Prostate gland (tissue), 2 donors: ENCODE measurements around the gene ARHGAP40.

Experiments
- POLR2A ChIP-seq: fragments of 450-650 bp; IDR thresholded peaks from one replicate; pipeline ENCODE4 v1.6.1; 2016; ENCODE audit warnings: antibody characterized with exemption, mild to moderate bottlenecking
- POLR2AphosphoS5 ChIP-seq: sonication (generic); formaldehyde crosslinking; IDR thresholded peaks from one replicate; pipeline ENCODE4 v1.6.1; 2017; ENCODE audit warnings: antibody characterized with exemption
- TF ChIP-seq, protein P1 (sequence below), 4 experiments: fragments of 200-600 bp in 2 of 4; fragments of 450-650 bp in 2 of 4; sonication (generic) in 2 of 4; IDR thresholded peaks; 1 replicate in 3 of 4; 2 replicates in 1 of 4; pipeline ENCODE4 v1.5.1; 2016 to 2019; ENCODE audit warnings: antibody characterized with exemption in 4 of 4, mild to moderate bottlenecking in 2 of 4, moderate library complexity in 2 of 4

GRCh38 chr20:38590676-38591473 is 10.7 kb upstream of the ARHGAP40 start:
- no peak for TF ChIP-seq POLR2A
- no peak for TF ChIP-seq POLR2AphosphoS5
- TF ChIP-seq, protein P1, sequence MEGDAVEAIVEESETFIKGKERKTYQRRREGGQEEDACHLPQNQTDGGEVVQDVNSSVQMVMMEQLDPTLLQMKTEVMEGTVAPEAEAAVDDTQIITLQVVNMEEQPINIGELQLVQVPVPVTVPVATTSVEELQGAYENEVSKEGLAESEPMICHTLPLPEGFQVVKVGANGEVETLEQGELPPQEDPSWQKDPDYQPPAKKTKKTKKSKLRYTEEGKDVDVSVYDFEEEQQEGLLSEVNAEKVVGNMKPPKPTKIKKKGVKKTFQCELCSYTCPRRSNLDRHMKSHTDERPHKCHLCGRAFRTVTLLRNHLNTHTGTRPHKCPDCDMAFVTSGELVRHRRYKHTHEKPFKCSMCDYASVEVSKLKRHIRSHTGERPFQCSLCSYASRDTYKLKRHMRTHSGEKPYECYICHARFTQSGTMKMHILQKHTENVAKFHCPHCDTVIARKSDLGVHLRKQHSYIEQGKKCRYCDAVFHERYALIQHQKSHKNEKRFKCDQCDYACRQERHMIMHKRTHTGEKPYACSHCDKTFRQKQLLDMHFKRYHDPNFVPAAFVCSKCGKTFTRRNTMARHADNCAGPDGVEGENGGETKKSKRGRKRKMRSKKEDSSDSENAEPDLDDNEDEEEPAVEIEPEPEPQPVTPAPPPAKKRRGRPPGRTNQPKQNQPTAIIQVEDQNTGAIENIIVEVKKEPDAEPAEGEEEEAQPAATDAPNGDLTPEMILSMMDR (IDR thresholded peaks at IDR 0.05): no peak
